ENCODE data around the gene MMP23B.
"Not testable (repeated sequence)": the region's sequence is repeated elsewhere in the genome, so short reads cannot be mapped to it uniquely, and the experiment has no call there.

Gene MMP23B

DNA sequence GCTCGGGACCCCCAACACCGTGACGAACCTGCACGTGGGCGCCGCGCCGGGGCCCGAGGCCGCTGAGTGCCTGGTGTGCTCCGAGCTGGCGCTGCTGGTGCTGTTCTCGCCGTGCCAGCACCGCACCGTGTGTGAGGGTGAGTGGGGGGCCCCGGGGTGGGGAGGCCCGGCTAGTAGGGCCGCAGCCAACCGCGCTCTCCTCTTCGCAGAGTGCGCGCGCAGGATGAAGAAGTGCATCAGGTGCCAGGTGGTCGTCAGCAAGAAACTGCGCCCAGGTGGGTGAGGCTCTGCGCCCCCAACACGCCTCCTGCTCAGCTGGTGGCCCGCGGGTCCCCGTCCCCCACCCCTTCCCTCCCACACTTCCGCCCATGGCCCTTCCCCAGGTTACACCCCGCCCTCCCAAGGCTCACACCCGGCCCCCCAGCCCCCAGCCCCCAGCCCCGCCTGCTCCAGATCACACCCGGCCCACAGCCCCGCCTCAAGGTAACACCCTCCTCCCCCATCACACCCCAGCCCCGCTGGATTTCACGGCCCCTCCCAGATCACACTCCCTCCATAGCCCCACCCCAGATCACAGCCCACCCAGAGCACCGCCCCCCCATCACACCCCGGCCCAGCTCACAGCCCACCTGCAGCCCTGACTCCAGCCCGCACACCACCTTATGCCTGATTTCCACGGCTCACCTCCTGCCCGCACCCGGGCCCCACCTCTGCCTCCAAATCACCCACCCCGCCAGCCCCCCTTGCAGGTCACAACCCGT, 2.4 kb upstream of the MMP23B start:
- FAIRE-seq (no peak), DNase-seq (ENCODE audit: insufficient read length) (peak; percentile 38)

GRCh38 chr1:1630191-1630964, 1.6 kb upstream of the MMP23B start:
- DNase-seq (ENCODE audit: insufficient read length) (peak; percentile 100), FAIRE-seq (peak; percentile 96)
- TF ChIP-seq TAF1 (IDR thresholded peaks at IDR 0.05; ENCODE audit: borderline replicate concordance, low read depth, low read length) (no peak), POLR2AphosphoS5 (IDR thresholded peaks at IDR 0.05; ENCODE audit: low read depth, low read length) (peak; percentile 33; the same call in 1 of the 2 replicates)

More for the DNA sequence above, 2.4 kb upstream of the MMP23B start:
- TF ChIP-seq POLR2A (IDR thresholded peaks at IDR 0.05; ENCODE audit: low read depth, low read length), result no peak
- TF ChIP-seq TAF1 (IDR thresholded peaks at IDR 0.05; ENCODE audit: borderline replicate concordance, low read depth, low read length), result no peak
- no peak for TF ChIP-seq POLR2AphosphoS5 (IDR thresholded peaks at IDR 0.05; ENCODE audit: low read depth, low read length)

- FAIRE-seq, result no peak
- TF ChIP-seq TAF1 (IDR thresholded peaks at IDR 0.05; ENCODE audit: borderline replicate concordance, low read depth, low read length) (no peak), POLR2AphosphoS5 (IDR thresholded peaks at IDR 0.05; ENCODE audit: low read depth, low read length) (no peak), POLR2A (IDR thresholded peaks at IDR 0.05; ENCODE audit: low read depth, low read length) (no peak)
- DNase-seq (ENCODE audit: insufficient read length), result peak; percentile 46
Measured at GRCh38 chr1:1630965-1631781, 800 bp upstream of the MMP23B start.

DNA sequence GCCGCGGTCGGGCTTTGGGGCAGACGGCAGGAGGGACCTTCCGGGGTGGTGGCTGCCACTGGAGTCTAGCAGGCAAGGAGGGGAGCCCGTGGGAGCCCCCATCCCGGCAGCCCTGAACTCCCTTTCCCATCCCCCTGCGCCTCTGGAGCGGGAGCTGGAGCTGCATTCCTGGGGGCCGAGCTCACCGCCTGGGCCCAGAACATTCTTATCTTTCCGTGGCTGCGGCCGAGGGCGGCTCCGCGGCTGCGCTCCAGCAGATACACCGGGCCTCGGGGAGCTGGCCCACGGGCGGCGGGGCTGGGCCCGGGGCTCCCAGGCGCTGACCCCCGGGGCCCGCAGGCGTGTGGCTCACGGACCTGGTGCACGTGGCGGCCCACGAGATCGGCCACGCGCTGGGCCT, 1.4 kb downstream of the MMP23B start:
- DNase-seq (ENCODE audit: insufficient read length); FAIRE-seq: not testable (repeated sequence)

GRCh38 chr1:1634613-1635012, 2.6 kb downstream of the MMP23B start:
- FAIRE-seq; DNase-seq (ENCODE audit: insufficient read length): not testable (repeated sequence)

GRCh38 chr1:1636621-1637478, 4.9 kb downstream of the MMP23B start:
- not testable (repeated sequence) for FAIRE-seq; DNase-seq (ENCODE audit: insufficient read length)

DNA sequence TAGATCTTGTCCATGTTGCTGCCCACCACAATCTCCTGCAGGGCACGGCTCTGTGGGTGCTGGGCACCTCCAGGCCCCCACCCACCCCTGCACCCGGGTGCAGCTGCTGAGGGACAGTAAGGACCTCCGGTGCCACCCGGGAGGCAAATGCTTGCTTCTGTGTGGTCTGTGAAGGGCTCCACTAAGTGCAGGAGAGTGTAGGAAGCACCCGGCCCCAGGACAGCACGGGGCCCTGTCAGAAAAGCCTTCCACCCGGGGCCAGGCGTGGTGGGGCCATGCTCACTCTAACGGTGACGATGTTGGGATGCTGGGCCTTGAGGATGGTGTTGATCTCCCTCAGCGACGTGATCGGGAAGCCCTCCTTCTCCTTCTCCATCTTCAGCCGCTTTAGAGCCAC, 5.5 kb downstream of the MMP23B start:
- not testable (repeated sequence) for DNase-seq (ENCODE audit: insufficient read length)

GRCh38 chr1:1638528-1638927, 6.6 kb downstream of the MMP23B start:
- not testable (repeated sequence) for DNase-seq (ENCODE audit: insufficient read length); FAIRE-seq

More for the DNA sequence above, 5.5 kb downstream of the MMP23B start:
- not testable (repeated sequence) for FAIRE-seq

GRCh38 chr1:1639368-1639767, 7.4 kb downstream of the MMP23B start:
- DNase-seq (ENCODE audit: insufficient read length); FAIRE-seq: not testable (repeated sequence)

DNA sequence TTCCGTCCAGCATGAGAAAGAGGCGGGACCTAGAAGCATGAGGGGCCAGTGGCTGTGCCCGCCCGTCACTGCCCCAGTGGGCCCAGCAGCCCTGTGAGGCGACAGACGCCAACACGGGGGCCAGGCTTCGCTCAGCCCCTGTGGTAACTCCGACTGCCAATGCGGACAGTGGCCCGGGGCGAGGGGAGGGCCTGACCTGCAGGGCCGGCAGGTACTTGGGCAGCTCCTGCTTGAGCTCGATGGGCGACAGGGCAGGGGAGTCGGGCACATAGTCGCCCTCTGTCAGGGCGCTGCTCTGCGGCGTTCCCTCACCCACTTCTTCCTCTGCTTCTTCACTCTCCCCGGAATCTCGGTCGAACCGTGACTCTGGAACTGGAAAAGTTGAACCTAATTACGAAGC, 8.1 kb downstream of the MMP23B start:
- FAIRE-seq; DNase-seq (ENCODE audit: insufficient read length): not testable (repeated sequence)

DNA sequence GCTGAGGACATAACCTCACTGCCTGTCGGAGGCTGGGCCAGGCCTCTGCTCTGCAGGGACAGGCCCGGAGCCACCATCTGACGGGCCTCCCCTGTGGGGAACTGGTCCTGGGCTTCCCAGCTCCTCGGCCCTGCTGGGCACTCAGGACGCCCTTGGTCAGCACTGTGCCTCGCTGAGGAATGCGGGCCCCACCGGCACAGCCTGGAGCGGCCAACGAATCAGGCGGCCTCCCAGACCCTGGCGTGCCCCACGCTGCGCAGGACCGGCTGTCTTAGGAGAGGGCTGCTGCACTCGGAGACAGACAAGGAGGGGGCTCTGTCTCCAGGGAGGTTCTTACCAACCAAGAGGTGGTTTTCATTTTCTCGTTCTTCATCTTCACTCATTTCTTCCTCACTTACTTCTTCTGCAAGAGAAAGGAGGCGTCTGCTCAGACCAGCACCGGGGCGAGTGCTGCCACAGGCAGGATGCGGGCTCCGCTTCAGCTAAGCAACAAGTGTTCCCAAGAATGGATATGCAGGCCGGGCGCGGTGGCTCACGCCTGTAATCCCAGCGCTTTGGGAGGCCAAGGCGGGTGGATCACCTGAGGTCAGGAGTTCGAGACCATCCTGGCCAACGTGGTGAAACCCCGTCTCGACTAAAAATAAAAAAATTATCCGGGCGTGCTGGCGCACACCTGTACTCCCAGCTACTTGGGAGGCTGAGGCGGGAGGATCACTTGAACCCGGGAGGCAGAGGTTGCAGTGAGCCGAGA, 8.9 kb downstream of the MMP23B start:
- FAIRE-seq; DNase-seq (ENCODE audit: insufficient read length): not testable (repeated sequence)

GRCh38 chr1:1646326-1646725, 14.4 kb downstream of the MMP23B start:
- not testable (repeated sequence) for FAIRE-seq

DNA sequence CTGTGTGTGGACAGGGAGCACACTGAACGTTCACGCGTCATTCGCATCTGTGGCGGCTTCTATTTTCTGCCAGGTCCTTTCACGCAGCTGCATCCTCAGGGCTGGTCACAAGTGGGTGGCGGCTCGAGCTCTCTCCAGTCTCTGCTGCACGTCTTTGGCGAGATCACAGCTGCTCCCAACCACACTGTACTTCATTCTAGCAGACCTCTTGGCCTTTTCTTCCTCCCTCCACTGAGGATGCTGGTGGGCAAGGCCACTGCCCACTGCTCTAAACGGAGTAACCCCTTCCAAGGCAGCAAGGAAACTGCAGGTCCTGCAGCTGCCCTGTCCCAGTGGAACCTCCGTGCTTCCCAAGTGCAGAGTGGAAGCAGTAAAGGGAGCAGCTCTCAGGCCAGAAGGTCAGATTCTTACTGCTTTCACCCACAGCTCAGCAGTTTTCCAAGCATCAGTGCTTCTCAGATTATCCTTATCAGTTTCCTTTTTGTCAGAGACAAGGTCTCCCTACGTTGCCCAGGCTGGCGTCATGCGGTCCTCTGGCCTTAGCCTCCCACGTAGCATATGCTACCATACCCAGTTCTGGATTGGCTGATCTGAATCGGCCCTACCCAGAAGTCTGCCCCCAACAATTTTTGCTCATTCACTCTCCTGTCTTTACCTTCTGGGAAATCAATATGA, 15.7 kb downstream of the MMP23B start:
- FAIRE-seq; DNase-seq (ENCODE audit: insufficient read length): not testable (repeated sequence)

More at GRCh38 chr1:1646326-1646725, 14.4 kb downstream of the MMP23B start:
- not testable (repeated sequence) for DNase-seq (ENCODE audit: insufficient read length)

DNA sequence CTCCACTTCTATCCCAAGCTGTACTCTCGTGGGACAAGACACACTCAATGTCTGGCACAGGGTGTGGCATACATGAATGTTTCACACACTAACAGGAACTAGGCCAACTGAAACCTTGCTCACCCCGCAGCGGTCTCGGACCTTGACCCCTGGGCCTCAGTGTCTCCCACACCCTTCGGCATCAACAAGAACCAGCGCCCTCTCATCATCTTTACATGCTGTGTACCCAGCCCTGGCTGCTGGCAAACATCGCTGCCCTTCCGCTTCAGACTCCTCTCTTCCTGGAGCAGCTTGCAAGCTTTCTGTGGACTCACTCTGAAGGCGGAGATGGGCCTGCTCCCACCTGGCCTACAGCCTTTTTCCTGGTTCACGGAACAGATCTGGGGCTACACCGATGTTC, 16.3 kb downstream of the MMP23B start:
- DNase-seq (ENCODE audit: insufficient read length); FAIRE-seq: not testable (repeated sequence)
